AG04449 (cell line): Measurements from ENCODE around the gene NACC1.
"Not testable (repeated sequence)": the region's sequence is repeated elsewhere in the genome, so short reads cannot be mapped to it uniquely, and the experiment has no call there.

Experiments
- CTCF ChIA-PET: fragments of 350-600 bp; formaldehyde crosslinking; extraction: SDS; loops from one replicate; lab custom pipeline; 2021; ENCODE audit warnings: antibody characterized with exemption; lab: Yijun Ruan, JAX
- POLR2A ChIA-PET: fragments of 400-600, 350-600 bp; formaldehyde crosslinking; extraction: SDS; loops from one replicate; lab custom pipeline; 2020; ENCODE audit warnings: antibody characterized with exemption, inconsistent platforms; lab: Yijun Ruan, JAX
- DNase-seq: peaks from one replicate; pipeline ENCODE4 v3.0.0-alpha.2; 2010; ENCODE audit warnings: low read depth, low spot score
- H3K4me3 ChIP-seq: 2 replicates; pipeline ENCODE4 v1.5.1; 2011; ENCODE audit warnings: low read depth, mild to moderate bottlenecking, control low read depth, low read length
- TF ChIP-seq, protein P1 (sequence below): IDR thresholded peaks from one replicate; pipeline ENCODE4 v1.5.1; 2011; ENCODE audit warnings: mild to moderate bottlenecking, moderate library complexity, low read length, control low read depth, inconsistent platforms; ENCODE audit not compliant: insufficient read depth; ENCODE audit errors: missing control alignments

Gene NACC1

DNA sequence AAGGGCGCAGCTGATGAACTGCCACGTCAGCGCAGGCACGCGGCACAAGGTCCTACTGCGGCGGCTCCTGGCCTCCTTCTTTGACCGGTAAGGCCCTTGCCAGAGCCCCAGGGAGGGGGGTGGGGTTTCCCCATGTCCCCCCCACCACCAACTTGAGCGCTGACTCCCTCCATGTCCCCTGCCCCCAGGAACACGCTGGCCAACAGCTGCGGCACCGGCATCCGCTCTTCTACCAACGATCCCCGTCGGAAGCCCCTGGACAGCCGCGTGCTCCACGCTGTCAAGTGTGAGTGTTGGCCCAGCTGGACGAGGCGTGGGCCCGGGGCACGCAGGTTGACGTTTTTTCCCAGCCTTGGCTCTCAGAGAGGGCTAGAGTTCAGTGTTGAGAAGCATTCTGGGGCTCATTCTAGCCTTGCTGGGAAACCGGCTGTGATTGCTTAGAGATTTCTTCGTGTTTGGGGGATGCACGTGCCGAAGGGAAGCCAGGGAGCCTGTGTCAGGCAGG lies 19.3 kb downstream of the NACC1 start:
- DNase-seq: no peak
- TF ChIP-seq, protein P1, sequence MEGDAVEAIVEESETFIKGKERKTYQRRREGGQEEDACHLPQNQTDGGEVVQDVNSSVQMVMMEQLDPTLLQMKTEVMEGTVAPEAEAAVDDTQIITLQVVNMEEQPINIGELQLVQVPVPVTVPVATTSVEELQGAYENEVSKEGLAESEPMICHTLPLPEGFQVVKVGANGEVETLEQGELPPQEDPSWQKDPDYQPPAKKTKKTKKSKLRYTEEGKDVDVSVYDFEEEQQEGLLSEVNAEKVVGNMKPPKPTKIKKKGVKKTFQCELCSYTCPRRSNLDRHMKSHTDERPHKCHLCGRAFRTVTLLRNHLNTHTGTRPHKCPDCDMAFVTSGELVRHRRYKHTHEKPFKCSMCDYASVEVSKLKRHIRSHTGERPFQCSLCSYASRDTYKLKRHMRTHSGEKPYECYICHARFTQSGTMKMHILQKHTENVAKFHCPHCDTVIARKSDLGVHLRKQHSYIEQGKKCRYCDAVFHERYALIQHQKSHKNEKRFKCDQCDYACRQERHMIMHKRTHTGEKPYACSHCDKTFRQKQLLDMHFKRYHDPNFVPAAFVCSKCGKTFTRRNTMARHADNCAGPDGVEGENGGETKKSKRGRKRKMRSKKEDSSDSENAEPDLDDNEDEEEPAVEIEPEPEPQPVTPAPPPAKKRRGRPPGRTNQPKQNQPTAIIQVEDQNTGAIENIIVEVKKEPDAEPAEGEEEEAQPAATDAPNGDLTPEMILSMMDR: no peak
- ChIA-PET CTCF (interaction anchor here (1.0 to 1.9 kb wide), 2 partner anchors 125 to 172 kb away, joined by 3 to 6 read pairs; no protein-coding TSS in a partner anchor), POLR2A (interaction anchor here (0.6 kb wide), 2 partner anchors 15 to 592 kb away, joined by 3 read pairs; no protein-coding TSS in a partner anchor)
- no peak overlapping the region for H3K4me3 ChIP-seq

- CTCF ChIA-PET: interaction anchor here (1.0 kb wide), 1 partner anchor 124 kb away, joined by 3 read pairs; no protein-coding TSS in a partner anchor
- POLR2A ChIA-PET: interaction anchor here (1.0 kb wide), 1 partner anchor 14 kb away, joined by 3 read pairs; no protein-coding TSS in a partner anchor
- DNase-seq: no peak
- TF ChIP-seq, protein P1: no peak
- no peak overlapping the region for H3K4me3 ChIP-seq
These were observed 20.3 kb downstream of the NACC1 start for GRCh38 chr19:13138171-13138915.

DNA sequence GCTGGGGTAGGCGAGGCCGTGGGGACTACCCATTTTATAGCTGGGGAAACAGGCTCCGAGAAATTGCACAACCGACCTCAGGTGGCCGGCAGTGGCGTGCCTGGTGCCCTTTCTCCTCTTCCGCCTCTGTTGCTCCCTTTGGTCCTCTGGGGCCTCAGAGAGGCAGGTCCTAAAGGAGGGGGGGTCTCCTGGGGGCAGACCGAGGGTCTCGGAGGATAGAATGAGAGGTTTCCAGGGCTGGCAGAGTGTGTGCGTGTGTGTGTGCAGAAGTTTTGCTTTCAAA lies 20.8 kb downstream of the NACC1 start:
- no peak overlapping the region for H3K4me3 ChIP-seq
- TF ChIP-seq, protein P1: no peak
- no peak for DNase-seq
- CTCF ChIA-PET: no interaction called here
- POLR2A ChIA-PET: interaction anchor here (1.0 kb wide), 1 partner anchor 14 kb away, joined by 3 read pairs; no protein-coding TSS in a partner anchor

DNA sequence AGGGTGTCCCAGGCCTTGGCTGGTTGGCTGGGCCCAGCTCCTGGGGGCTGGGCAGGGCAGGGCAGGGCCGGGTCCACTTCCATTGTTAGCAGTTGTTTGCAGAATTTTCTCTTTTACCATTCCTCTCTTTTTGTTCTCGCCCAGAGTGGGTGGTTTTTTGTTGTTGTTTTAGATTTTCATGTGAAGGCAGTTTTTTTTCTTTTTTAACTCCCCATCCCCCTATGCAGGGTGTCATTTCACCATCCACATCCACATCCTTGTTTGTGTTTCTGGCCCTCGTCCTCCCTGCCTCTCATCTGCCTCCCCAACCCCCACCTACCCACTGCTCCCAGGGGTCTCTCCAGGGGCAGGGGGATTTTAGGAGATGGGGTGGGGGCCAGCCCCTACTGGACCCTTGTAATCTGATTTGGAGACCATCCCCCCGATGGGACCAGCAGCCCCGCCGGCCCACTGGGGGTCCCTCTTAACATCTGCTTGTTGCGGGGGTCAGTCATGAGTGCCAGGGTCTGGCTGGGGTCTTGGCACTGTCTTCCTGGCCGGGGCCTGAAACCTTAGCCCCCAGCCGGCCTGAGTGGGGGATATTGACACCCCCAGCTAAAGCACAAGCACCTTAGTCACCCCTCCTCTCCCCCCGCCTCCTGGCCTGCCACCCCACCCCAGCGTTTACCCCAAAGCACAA lies 21.7 kb downstream of the NACC1 start:
- DNase-seq: no peak
- CTCF ChIA-PET: no interaction called here
- no peak overlapping the region for H3K4me3 ChIP-seq
- TF ChIP-seq, protein P1: no peak
- POLR2A ChIA-PET: no interaction called here

DNA sequence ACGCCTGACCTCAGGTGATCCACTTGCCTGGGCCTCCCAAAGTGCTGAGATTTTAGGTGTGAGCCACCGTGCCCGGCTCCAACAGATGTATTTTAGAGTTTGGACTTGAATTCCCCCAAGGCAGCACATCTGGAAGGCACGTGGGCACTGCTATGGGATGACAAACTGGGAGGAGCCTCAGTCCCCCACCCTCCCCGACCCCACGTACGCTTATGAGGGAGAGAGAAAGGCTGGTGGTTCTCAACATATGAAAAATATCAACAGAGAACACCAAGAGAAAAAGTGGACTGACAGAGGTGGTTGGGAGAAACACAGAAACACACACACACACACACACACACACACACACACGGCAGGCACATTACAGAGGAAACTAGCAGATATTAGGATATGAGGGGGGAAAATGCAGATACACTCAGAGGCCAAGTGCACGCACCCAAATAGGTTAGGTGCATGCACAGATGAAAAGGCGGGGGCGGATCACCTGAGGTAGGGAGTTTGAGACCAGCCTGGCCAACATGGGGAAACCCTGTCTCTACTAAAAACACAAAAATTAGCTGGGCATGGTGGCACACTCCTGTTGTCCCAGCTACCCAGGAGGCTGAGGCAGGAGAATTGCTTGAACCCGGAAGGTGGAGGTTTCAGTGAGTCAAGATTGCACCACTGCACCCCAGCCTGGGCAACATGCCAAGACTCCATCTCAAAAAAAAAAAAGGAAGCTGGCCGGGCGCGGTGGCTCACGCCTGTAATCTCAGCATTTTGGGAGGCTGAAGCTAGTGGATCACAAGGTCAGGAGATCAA lies 28.9 kb downstream of the NACC1 start:
- H3K4me3 ChIP-seq: no peak overlapping the region
- DNase-seq: no peak
- TF ChIP-seq, protein P1: no peak
- POLR2A ChIA-PET: no interaction called here
- CTCF ChIA-PET: interaction anchor here (0.7 to 1.8 kb wide), 6 partner anchors 14 to 181 kb away, joined by 3 to 4 read pairs (median 3); no protein-coding TSS in a partner anchor

DNA sequence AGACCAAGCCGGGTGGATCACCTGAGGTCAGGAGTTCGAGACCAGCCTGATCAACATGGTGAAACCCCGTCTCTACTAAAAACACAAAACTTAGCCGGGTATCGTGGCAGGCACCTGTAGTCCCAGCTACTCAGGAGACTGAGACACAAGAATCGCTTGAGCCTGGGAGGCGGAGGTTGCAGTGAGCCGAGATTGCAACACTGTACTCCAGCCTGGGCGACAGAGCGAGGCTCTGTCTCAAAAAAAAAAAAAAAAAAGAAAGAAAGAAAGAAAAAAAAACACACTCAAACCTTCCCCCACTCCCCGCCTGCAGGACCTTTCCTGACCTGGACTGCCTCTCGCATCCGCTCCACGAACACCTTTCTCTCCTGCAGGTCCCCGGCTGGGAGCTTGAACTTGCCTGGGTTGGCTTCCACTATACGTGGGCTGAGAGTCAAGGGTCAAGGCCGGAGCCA lies 31.1 kb downstream of the NACC1 start:
- not testable (repeated sequence) for DNase-seq
- peak overlapping the region; percentile 96 for H3K4me3 ChIP-seq
- POLR2A ChIA-PET: interaction anchor here (0.9 to 1.8 kb wide), 4 partner anchors 17 to 128 kb away, joined by 3 to 9 read pairs (median 8); no protein-coding TSS in a partner anchor
- CTCF ChIA-PET: interaction anchor here (1.4 to 2.2 kb wide), 3 partner anchors 34 to 184 kb away, joined by 4 to 17 read pairs (median 8); no protein-coding TSS in a partner anchor
